HL-60 (cell line): ENCODE measurements around the gene MAS1.
"Not testable (repeated sequence)": the region's sequence is repeated elsewhere in the genome, so short reads cannot be mapped to it uniquely, and the experiment has no call there.

Experiments used
- DNase-seq, 2 experiments: peaks; one replicate each; pipeline ENCODE4 v3.0.0-alpha.2; 2010 to 2020; ENCODE audit warnings: low read depth in 1 of 2, low spot score in 1 of 2
- H3K27ac ChIP-seq: fragments of 250-450 bp; sonication (Bioruptor Pico); replicated peaks from 2 replicates; pipeline ENCODE4 v1.5.1; 2020; ENCODE audit warnings: mild to moderate bottlenecking, moderate library complexity
- H3K27me3 ChIP-seq: fragments of 250-450 bp; sonication (Bioruptor Pico); 2 replicates; pipeline ENCODE4 v1.5.1; 2021; ENCODE audit warnings: mild to moderate bottlenecking, moderate library complexity; ENCODE audit not compliant: insufficient read depth, poor library complexity, severe bottlenecking
- H3K4me3 ChIP-seq: replicated peaks from 2 replicates; pipeline ENCODE4 v1.5.1; 2011; ENCODE audit warnings: mild to moderate bottlenecking, control low read depth, low read length; ENCODE audit not compliant: insufficient read depth
- GABPA ChIP-seq: IDR thresholded peaks from 2 replicates; pipeline ENCODE4 v1.6.1; 2012; ENCODE audit warnings: low read depth
- POLR2AphosphoS5 ChIP-seq: IDR thresholded peaks from 2 replicates; pipeline ENCODE4 v1.6.1; 2012; ENCODE audit warnings: low read depth
- SPI1 ChIP-seq: IDR thresholded peaks from 2 replicates; pipeline ENCODE4 v1.6.1; 2012; ENCODE audit warnings: low read depth, mild to moderate bottlenecking, borderline replicate concordance
- TF ChIP-seq, protein P1 (sequence below): IDR thresholded peaks from 2 replicates; pipeline ENCODE4 v1.6.1; 2012; ENCODE audit warnings: low read depth; ENCODE audit not compliant: insufficient replicate concordance
- TF ChIP-seq, protein P2 (sequence below): IDR thresholded peaks from one replicate; pipeline ENCODE4 v1.5.1; 2011; ENCODE audit warnings: low read length, control low read depth, inconsistent platforms; ENCODE audit not compliant: insufficient read depth

MAS1 gene

GRCh38 chr6:159860482-159860881 is 30.3 kb upstream of the MAS1 start:
- TF ChIP-seq GABPA (no peak), SPI1 (peak; percentile 79)
- Histone ChIP-seq H3K27ac (no peak overlapping the region), H3K4me3 (no peak overlapping the region), H3K27me3 (no peaks in the 10 kb centered on the region)
- no peak for DNase-seq

- no peak overlapping the region for H3K27ac ChIP-seq
- no peaks in the 10 kb centered on the region for H3K27me3 ChIP-seq
- DNase-seq = no peak
- TF ChIP-seq GABPA (no peak), POLR2AphosphoS5 (no peak), SPI1 (no peak)
- TF ChIP-seq, protein P1, sequence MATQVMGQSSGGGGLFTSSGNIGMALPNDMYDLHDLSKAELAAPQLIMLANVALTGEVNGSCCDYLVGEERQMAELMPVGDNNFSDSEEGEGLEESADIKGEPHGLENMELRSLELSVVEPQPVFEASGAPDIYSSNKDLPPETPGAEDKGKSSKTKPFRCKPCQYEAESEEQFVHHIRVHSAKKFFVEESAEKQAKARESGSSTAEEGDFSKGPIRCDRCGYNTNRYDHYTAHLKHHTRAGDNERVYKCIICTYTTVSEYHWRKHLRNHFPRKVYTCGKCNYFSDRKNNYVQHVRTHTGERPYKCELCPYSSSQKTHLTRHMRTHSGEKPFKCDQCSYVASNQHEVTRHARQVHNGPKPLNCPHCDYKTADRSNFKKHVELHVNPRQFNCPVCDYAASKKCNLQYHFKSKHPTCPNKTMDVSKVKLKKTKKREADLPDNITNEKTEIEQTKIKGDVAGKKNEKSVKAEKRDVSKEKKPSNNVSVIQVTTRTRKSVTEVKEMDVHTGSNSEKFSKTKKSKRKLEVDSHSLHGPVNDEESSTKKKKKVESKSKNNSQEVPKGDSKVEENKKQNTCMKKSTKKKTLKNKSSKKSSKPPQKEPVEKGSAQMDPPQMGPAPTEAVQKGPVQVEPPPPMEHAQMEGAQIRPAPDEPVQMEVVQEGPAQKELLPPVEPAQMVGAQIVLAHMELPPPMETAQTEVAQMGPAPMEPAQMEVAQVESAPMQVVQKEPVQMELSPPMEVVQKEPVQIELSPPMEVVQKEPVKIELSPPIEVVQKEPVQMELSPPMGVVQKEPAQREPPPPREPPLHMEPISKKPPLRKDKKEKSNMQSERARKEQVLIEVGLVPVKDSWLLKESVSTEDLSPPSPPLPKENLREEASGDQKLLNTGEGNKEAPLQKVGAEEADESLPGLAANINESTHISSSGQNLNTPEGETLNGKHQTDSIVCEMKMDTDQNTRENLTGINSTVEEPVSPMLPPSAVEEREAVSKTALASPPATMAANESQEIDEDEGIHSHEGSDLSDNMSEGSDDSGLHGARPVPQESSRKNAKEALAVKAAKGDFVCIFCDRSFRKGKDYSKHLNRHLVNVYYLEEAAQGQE = no peak
- TF ChIP-seq, protein P2, sequence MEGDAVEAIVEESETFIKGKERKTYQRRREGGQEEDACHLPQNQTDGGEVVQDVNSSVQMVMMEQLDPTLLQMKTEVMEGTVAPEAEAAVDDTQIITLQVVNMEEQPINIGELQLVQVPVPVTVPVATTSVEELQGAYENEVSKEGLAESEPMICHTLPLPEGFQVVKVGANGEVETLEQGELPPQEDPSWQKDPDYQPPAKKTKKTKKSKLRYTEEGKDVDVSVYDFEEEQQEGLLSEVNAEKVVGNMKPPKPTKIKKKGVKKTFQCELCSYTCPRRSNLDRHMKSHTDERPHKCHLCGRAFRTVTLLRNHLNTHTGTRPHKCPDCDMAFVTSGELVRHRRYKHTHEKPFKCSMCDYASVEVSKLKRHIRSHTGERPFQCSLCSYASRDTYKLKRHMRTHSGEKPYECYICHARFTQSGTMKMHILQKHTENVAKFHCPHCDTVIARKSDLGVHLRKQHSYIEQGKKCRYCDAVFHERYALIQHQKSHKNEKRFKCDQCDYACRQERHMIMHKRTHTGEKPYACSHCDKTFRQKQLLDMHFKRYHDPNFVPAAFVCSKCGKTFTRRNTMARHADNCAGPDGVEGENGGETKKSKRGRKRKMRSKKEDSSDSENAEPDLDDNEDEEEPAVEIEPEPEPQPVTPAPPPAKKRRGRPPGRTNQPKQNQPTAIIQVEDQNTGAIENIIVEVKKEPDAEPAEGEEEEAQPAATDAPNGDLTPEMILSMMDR = no peak
- H3K4me3 ChIP-seq = no peak overlapping the region
These were observed 28.7 kb upstream of the MAS1 start for GRCh38 chr6:159862103-159862502.

DNA sequence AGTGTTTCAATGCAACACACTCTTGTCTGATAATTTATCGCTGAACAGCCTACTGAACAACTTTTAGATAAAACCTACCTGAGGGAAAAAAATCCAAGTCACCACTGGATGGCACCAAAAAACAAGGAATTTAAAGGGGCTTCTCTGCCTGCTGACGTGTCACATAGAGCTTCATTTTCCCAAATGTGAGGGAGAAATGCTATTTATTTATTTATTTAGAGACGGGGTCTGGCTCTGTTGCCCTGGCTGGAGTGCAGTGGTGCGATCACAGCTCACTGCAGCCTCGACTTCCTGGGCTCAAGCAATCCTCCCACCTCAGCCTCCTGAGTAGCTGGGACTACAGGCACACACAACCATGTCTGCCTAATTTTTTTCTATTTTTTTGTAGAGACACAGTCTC is 27.4 kb upstream of the MAS1 start:
- H3K27ac ChIP-seq, H3K4me3 ChIP-seq, H3K27me3 ChIP-seq: not testable (repeated sequence)
- DNase-seq = peak in 1 of 2 experiments; percentile 53

GRCh38 chr6:159865226-159865920 is 25.4 kb upstream of the MAS1 start:
- Histone ChIP-seq H3K27me3 (no peaks in the 10 kb centered on the region), H3K27ac (no peak overlapping the region), H3K4me3 (no peak overlapping the region)
- TF ChIP-seq, protein P2 = no peak
- TF ChIP-seq SPI1 (no peak), POLR2AphosphoS5 (no peak), GABPA (no peak)
- TF ChIP-seq, protein P1 = no peak
- DNase-seq = no peak
